ENCODE data around the gene STK32B.
A peak's percentile ranks its signal among the peaks of the same experiment; 100 is the strongest.
"Not testable (repeated sequence)": the region's sequence is repeated elsewhere in the genome, so short reads cannot be mapped to it uniquely, and the experiment has no call there.

STK32B gene

DNA sequence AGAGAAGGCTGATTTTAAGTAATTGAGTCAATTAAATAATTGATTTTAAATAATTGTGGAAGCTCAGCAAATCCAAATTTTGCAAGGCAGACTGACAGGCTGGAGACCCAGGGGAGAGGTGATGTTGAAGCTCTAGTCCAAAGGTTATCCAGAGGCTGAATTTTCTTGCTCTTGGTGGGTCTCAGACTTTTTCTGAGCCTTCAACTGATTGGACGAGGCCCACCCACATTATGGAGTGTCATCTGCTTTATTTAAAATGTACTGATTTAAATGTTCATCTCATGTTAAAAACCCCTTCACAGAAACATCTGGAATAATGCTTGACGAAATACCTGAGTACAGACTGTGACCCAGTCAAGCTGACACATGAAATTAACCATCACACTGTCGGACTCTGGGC, 20.4 kb upstream of the STK32B start:
- no peak for DNase-seq

DNA sequence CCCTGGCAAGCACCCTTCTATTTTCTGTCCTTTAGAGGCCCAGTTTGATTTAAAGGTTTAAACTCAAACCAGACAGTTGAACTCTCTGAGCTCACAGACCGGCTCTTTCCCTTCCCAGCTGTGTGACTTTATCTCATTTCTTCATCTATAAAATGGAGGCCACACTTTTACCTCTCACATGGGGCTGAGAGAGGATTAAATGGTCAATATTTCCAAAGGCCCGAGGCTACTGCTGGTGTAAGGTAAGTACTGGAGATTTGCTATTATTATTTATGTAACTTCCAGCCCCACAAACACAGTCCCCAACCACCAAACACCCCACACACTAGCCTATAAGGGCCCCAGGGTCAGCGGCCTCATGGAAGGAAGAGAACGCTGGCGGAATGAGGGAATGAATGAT, 18.5 kb upstream of the STK32B start:
- no peak for DNase-seq

DNA sequence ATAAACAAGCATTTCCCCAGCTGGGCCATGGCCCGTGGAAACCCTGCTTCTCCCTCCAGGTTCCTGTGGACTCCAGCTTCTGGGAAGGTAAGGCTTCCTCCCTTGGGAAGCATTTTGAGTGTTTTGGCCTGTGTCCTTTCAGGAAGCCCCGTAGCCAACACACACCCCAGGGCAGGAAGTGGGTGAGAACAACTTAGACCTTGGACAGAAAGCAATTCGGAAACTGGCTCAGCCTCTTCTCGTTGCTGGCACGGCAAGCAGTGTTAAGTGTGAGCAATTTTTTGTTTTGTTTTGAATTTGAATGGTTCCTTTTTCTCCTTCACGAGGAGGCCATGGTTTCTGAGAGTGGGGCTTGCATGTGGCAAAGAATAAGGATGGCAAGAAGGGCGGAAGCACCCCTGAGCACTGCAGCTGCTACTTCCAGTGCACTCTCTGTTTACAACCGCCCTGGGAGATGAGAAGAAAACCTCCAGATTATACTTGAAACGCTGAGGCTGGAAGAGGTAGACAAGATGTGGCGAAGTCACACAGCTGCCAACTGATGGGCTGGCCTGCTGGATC, 17.9 kb upstream of the STK32B start:
- no peak for DNase-seq

DNA sequence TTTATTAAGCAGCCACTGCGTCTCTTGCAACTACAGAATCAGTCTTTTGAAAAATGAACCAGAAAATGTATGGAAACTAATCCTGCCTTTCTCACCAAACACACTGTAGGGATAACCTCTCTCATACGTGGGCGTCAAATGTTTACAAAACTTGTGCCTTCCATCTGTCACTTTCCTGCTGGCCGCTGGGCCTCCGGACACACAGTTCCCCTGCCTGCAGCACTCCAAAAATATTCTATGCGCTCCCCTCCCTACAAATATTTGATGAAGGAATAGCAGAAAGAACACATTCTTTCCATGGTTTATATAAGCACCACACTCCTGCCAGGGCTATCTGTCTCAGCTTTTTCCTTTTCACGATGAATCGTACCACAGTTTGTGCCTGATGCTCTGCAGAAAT, 17.1 kb upstream of the STK32B start:
- no peak for DNase-seq

DNA sequence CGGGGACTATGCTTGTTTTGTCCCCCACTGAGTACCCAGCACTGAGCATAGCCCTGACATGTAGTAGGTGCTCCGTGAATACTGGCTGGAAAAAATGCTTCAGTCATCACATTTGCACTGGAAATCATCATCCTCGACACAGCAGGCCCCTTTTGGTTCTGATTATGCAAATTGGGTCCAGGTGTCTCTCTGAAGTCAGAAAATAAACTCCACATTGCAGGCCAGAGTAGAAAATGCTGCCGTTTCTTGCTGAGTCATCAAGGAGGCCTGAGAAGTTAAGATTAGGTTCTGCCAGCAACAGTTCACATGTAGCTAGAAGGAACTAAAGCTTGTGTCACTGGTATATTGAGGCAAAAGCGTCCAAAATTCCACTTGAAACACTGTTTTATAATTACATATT, 15.0 kb upstream of the STK32B start:
- no peak for DNase-seq

DNA sequence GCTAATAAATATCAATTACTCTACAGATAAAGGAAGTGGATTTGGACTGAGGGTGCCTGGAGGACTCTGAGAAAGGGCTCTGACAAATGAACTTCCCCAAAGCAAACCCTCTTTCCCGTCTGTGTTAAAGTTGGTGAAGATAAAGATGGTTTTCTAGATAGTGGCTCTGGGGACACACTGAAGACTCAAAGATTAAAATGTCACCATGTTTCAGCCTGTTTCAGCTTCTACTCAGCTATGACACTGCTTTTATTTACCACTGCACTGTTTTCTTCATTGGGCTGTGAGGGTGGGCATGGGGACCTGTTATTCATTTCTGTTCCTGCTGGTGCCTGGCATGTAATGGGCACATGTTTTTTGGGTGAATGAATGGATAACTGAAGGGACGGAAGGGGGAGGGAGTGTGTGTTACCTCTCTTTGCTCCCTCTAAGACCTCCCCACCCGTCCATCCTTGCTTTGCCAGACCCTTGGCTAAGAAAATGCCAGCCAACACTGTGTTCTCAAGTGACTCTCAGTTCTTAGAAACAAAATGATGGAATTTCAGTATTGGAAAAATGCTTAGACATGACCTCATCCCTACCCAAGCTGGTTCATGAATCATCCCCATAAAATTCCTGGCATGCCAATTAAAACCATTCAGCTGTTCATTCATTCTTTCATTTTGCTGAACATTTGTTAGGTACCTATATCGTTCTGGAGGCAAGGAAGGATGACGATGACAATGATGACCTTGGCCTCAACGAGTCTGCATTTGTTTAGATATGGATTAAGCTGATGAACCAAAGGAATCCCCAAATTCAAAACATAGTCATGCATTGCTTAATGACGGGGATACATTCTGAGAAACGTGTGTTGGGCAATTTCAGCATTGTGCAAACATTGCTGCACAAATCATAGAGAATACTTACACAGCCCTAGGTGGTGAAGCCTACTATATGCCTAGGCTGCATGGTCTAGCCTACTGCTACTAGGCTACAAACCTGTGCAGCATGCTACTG, 13.4 kb upstream of the STK32B start:
- DNase-seq: no peak

DNA sequence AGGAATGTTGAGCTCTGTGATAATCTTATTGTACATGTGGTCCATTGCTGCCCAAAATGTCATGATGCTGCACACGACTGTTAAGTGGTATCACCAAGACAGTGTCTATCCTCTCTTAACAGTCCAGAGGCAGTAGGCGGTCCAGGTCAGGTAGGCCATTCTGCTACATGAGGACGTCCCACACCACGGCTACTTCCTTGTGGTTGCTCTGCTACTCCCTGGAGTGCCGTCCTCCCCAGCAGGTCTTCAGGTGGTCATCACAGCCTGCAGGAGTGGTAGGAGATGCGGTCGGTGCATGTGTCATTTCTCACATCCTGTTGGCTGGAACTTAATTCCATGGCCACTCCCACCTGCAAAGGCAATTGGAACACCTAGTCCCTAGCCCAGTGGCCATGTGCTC, 11.5 kb upstream of the STK32B start:
- DNase-seq: no peak

DNA sequence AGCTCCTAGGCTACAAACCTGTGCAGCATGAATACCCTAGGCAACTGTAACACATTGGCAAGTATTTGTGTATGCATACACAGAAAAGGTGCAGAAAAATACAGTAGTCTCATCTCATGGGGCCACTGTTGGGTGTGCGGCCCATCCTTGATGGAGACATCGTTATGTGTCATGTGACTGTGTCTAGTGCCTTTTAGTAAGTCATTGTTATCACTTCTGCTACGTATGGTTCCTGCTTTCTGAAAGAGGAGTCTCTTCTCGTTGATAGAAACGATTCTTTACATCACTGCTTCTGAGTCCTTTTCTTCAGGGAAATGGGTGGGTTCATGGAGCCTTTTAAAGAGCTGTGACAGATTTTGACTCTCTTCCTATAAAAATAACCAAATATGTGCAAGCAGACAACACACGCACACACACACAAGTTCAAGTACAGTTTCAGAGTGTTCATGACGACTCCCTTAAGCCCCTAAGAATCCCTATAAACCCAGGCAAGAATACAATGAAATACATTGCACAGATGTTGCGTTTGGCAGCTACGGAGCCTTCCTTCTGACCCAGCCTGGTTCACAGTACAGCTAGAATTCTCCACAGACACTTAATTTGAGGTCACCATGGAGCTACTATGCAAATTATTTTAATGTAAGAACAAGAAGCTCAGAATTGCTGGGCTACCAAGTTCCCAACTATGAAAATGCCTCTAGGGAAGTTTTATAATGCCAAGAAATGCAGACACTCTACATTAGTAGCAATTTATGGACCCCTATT, 10.2 kb upstream of the STK32B start:
- no peak for DNase-seq

DNA sequence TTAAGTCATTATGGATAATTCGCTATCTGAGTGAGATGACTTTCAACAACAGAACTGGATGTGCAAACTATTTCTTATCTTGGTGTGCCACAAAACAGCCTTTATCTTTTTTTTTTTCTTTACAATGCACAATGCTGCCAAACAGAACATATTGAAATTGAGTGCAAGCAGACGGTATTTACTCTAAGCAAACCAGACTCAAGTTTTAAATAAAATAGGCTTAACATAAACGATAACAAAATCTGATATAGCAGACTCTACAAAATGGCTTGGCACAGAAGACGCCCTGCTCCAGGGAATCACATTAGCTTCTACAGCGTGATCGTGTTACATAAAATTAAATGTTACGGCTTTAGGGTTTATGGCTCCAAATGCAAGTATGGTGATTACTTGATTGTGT, 9.6 kb upstream of the STK32B start:
- no peak for DNase-seq

DNA sequence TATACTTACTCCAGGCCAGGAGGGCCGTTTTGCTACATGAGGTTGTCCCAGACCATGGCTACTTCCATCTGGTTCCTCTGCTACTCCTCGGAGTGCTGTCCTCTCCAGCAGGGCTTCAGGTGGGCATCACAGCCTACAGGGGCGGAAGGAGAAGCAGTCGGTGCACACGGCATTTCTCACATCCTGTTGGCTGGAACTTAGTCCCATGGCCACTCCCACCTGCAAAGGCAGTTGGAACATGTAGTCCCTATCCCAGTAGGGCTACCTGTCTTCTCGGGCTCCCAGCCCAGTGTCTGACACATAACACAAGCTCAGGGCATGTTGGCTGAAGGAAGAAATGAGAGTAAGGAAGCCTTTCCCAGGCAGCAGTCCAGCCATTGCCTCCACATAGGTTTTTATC, 7.7 kb upstream of the STK32B start:
- no peak for DNase-seq

DNA sequence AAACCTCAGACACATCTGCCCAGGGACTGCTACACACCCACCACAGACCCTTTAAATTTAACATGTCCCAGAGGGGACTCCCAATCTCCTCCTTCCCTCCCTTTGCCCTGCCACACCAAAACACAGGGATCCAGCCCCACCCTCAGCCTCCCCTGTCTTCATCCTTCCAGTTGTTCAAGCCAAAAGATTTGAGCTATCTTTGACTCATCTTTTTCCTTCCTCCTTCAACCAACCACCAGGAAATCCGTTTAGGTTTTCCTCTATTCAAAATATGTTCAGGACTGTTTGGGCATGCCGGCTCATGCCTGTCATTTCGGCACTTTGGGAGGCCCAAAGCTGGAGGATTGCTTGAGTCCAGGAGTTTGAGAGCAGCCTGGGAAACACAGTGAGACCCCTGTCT, 6.9 kb upstream of the STK32B start:
- DNase-seq: no peak

DNA sequence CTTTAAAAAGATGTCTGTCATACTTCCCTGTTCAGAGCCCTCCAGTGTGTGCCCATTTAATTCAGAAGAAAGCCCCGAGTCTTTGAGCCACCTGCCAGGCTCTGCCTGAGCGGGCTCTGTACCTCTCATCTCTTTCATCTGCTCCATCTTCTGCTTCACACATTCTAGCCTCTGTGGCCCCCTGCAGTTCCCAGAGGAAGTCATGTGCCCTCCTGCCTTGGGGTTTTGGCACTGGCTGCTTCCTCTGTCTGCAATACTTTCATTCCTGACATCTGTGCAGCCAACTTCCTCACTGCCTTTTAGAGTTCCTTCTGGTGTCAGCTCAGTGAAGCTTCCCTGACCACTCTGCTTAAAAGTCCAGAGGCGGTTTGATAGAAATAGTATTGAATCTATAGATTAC, 6.2 kb upstream of the STK32B start:
- no peak for DNase-seq

DNA sequence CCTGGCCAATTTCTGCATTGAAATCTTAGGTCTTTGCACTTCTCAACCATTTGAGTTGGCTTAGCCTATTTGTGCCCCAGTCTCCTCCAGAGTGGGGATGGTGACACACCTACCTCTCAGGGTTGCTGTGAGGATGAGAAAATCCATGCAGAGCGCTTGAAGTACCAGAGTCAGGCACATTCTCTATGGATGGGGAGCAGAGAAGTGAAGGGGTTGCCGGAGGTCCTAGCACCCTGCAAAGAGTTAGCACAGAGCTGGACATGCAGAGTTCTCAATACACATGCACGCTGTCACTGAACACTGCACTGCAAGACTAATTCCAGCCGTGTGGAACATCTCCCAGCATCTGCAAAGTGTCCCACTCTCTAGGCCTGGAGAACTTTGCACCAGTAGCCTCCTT, 2.6 kb upstream of the STK32B start:
- DNase-seq: no peak

DNA sequence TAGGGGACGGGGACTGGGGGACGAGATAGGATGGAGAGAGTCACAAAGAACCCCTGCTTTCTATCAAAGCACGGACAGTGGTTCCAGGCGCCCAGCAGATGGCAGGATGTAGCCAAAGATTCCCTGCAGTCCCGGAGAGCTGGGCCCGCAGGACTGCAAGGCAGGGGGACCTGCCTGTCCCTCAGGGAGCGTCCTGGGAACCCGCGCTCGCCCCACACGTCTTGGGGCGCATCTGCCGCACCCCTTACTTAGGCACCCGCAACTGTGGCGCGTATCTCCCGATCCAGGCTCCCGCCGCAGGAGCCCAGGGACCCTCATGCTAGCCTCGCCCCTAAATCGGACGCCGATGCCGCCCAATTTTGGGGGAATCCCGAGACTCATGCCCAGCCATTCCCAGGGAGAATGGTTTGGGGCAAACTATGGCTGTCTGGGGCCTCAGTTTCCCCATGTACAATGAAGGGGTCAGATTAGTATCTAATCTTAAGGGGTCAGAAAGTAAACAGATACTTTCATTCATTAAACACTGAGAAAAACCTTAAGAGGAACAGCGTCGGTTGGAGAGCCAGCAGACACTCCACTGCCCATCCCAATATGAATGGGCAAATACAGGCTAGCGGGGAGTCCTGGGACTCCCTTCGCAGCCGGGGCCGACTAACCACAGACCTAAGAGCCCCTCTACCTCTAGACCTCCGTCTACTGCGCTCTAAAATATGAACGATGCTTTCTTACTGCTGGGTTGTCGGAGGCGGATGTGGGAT, 581 bp upstream of the STK32B start:
- peak; percentile 14 for DNase-seq

DNA sequence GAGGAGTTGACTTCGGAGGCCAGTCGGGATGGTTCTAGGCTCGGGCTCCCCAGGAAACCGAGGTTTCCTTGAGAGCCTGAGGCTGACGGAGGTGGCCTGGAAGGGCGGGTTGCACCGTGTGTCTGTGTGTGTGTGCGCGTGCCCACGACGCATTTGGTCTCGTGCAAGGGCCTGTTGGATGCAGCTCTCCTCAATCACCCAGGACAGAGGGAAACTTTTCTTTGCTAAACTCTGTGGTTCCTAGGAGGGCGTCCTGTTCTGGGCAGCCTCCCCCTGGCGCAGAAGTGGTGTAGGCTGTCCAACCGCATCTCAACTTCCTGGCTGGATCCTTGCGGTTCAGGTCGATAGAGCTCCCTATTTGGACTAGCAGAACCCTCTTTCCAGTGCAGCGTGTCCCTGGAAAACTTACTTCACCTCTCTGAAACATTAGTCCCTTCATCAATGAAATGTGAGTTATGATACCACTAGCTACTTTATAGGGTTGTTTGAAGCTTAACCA, 973 bp downstream of the STK32B start:
- no peak for DNase-seq

DNA sequence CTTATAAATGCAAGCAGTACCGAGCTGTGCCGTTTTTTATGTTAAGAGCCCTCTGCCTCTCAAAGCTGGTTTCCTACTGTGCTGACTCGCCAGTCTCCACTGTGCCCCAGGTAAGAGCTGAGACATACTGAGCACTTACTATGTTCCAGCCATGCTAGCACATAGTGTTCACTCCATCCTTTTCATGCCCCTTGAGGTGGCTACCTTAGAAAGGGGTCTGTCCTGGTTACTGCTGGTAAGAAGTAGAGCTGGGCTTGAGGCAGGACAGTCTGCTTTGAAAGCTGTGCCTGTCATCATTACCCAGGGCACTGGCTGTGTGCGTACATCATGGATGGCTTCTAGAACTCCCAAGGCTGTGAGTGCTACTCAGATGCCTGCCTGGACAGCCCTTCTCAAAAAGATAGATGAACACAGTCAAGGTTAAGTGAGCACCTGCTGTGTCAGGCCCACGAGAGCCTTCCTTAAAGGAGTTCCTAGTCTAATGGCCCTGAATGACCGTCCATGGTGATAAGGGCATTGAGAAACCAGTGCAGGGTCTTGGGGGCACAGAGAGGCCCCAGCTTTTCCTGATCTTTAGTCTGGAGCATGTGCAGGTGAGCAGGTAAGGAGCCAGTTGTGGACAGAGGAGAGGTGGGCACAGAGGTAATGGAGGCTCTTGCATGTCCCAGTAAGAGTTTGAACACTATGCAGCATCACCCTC, 1.6 kb downstream of the STK32B start:
- no peak for DNase-seq

DNA sequence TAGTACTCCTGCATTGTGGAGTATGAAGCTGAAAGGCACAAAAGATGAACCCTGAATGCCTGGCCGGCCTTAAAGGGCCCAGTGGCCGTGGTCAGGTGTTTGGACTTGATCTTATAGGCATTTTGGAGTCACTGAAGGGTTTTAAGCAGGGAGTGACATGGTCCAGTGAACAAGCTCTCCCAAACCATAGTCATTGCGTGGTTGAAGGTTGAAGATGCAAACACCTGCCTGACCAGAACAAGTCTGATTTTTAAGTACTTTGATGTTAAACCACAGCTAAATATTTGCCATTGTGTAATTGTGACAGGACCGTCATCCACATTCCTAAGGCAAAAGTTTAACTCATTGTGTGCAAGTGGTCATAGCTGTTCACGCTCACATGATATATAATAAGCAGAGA, 3.3 kb downstream of the STK32B start:
- DNase-seq: no peak

DNA sequence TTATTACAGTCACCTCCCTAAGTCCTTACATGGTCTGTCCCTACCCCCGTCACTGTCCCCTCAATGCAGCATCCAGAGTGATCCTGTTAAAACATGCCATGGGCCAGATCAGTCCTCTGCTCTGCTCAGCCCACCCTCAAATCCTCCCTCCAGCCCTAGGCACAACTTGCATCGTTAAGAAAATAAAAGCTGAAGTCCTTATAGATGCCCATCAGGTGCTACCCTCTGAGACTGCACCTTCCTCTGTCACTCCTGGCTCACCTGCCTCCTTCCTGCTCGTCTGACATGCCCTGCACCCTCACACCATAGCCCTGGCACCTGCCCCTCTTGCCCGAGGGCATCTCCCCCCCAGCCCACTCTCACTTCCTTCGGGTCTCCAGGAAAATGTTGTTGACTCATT, 4.1 kb downstream of the STK32B start:
- DNase-seq: no peak

DNA sequence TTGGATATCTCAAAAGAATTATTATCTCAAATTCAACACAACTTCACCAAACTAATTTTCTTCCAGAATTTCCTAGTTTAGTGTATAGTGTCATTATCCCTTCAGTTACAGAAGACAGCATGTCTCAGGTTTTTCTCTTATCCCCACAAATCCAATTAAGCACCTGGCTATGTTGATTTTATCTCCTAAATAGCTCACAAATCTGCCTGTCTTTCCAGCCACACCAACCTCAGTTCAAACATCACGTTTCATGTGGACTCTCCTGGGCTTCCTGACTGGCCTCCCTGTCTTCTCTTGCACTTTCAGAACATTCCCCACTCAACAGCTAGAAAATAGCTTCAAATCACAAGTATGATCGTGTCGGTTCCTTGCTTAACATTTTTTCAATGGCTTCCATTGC, 14.8 kb downstream of the STK32B start:
- no peak for DNase-seq

DNA sequence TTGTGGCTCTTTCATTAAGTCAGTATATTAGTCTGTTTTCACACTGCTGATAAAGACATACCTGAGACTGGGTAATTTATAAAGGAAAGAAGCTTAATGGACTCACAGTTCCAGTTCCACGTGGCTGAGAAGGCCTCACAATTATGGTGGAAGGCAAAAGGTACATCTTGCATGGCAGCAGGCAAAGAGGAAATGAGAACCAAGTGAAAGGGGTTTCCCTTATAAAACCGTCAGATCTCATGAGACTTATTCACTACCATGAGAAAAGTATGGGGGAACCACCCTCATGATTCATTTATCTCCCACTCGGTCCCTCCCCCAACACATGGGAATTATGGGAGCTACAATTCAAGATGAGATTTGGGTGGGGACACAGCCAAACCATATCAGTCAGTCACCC, 15.7 kb downstream of the STK32B start:
- not testable (repeated sequence) for DNase-seq

DNA sequence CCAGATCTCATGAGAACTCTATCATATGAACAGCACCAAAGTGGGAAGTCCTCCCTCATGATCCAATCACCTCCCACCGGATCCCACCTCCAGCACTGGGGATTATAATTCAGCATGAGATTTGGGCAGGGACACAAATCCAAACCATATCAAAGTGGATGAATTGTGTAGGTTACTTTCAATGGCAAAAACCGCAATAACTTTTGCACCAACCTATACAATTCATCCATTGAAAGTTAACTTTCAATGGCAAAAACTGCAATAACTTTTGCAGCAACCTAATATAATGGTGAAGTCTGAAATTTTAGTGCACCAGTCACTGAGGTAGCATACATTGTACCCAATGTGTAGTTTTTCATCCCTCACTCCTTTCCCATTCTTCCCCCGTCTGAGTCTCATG, 16.6 kb downstream of the STK32B start:
- DNase-seq: no peak

DNA sequence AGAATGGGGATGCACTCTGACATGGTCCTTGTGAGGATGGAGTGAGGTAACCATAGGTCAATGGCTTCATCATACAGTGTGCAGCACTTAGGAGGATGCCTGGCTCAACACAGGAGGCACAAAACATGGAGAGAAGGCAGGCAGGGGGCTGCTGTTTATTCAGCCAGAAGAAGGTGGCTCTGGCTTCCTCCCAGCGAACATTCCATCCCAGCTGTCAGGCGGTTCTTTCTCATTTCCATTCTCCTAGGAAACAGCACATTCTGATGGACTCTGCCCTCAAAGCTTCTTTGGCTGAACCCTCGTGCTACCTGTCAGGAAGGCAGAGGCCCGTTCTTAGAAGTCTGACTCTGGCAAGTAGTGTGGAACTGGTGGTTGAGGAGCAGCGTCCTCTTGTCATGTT, 18.6 kb downstream of the STK32B start:
- no peak for DNase-seq
